AG09319 (cell line): Measurements from ENCODE around the gene PI4KB.

Experiments used
- DNase-seq: peaks from one replicate; pipeline ENCODE4 v3.0.0-alpha.2; 2010; ENCODE audit warnings: low read depth; ENCODE audit errors: extremely low read depth
- TF ChIP-seq, protein P1 (sequence below): IDR thresholded peaks from 2 replicates; pipeline ENCODE4 v1.5.1; 2011; ENCODE audit warnings: low read depth, mild to moderate bottlenecking, inconsistent platforms, low read length, moderate library complexity

PI4KB gene

DNA sequence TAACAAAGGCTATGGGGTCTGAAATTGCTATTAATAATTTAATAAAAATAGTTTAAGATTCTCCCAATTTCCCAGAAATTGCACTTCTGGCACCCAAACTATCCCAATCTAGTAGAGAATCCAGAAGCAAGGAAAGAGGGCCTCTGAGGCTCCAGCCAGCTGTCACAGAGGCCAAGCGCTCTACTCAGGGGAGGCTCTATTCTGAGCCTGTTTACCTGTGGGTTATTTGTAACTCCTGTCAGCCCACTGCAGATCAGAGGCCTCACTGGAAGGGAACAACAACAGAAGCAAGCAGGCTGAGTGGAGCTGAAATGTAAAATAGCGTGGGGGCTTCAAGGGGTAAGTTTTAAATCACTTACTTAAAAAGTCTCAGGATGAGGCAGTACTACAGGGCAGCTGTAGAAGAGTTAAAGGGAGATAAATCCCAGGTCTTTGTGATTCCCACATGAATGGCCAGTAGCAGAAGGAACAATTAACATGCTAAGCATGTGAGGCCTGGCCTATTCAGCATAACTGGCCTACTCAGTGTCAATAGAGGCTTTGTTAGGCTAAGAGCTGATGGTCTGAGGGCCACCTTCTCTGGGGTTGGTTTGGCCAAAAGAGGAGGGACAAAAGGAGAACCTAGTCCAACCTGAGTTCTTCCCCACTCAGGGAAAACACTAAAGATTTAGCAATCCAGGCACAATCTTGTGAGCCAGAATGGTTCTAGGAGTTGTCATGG lies 32.3 kb downstream of the PI4KB start:
- TF ChIP-seq, protein P1, sequence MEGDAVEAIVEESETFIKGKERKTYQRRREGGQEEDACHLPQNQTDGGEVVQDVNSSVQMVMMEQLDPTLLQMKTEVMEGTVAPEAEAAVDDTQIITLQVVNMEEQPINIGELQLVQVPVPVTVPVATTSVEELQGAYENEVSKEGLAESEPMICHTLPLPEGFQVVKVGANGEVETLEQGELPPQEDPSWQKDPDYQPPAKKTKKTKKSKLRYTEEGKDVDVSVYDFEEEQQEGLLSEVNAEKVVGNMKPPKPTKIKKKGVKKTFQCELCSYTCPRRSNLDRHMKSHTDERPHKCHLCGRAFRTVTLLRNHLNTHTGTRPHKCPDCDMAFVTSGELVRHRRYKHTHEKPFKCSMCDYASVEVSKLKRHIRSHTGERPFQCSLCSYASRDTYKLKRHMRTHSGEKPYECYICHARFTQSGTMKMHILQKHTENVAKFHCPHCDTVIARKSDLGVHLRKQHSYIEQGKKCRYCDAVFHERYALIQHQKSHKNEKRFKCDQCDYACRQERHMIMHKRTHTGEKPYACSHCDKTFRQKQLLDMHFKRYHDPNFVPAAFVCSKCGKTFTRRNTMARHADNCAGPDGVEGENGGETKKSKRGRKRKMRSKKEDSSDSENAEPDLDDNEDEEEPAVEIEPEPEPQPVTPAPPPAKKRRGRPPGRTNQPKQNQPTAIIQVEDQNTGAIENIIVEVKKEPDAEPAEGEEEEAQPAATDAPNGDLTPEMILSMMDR = no peak

DNA sequence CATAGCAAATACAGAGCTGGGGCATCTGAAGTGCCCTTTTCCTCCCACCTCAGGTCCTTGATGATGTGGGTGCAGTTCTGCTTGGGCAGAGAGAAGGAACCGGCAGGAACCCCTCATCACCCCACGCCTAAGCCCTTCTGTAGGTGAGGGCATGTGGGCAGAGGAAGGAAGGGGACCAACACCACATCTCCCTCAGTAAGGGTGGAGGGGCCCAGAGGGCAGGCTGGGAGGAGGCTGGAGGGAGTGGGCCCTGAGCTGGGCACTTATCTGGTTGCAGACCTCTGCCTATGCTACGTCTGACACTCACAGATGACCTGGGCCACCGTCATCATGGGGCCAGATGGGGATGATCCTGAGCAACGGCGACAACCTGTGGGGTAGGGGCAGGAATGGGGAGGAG lies 34.1 kb downstream of the PI4KB start:
- TF ChIP-seq, protein P1 = no peak
- no peak for DNase-seq

More for the DNA sequence above, 32.3 kb downstream of the PI4KB start:
- no peak for DNase-seq

DNA sequence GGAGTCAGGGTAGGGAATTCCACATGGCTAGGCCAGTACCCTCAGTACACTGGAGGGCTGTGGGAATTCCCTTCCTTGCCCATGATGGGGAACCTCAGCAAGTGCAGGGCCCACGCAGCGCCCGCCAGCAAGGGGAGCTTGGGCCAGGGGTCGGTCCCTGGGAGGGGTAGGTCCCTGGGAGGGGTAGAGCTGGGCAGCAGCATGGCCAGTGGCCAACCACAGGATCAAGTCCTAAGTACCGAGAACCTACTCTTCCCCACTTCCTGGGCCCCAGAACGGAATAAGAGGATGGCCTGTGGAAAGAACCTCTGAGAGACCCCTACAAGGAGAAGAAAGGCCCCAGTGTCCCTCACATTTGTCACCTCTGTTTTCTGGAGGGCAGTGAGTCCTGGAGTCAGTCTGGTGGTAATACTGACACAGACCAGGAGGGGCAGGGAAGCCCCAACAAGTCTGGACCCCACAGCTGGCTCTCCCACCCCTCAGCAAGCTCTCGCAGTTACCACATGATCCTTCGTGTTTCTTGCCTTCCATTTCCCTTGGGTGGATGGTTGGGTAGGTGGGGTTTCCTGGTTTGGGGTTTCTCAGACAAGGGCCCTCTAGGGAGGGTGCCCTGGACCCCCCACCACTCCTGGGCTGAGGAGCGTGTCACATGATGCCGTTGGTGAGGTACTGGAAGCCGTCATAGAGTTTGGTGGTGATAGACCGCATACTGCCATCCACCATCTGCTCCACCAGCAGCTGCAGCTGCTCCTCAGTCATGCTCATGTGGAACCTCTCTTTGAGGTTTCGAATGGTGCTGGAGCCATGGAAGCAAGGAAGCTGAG lies 34.8 kb downstream of the PI4KB start:
- no peak for DNase-seq
- TF ChIP-seq, protein P1 = no peak; the same call in 1 of the 2 replicates

DNA sequence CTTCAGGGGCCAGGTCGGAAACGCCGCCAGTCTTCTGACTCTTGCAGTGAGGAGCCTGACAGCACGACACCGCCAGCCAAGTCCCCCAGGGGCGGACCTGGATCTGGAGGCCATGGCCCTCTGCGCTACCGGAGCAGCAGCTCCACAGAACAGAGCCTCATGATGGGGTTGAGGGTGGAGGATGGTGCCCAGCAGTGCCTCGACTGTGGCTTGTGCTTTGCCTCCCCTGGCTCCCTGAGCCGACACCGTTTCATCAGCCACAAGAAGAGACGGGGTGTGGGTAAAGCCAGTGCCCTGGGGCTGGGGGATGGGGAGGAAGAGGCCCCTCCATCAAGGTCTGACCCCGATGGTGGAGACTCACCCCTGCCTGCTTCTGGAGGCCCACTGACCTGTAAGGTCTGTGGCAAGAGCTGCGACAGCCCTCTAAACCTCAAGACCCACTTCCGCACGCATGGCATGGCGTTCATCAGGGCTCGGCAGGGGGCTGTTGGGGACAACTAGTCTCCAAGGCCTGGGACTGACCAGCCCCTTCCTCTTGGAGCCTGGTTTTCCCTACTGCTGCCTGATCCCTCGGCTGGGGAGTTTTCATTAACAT lies 36.4 kb downstream of the PI4KB start:
- TF ChIP-seq, protein P1 = no peak
- DNase-seq = no peak

DNA sequence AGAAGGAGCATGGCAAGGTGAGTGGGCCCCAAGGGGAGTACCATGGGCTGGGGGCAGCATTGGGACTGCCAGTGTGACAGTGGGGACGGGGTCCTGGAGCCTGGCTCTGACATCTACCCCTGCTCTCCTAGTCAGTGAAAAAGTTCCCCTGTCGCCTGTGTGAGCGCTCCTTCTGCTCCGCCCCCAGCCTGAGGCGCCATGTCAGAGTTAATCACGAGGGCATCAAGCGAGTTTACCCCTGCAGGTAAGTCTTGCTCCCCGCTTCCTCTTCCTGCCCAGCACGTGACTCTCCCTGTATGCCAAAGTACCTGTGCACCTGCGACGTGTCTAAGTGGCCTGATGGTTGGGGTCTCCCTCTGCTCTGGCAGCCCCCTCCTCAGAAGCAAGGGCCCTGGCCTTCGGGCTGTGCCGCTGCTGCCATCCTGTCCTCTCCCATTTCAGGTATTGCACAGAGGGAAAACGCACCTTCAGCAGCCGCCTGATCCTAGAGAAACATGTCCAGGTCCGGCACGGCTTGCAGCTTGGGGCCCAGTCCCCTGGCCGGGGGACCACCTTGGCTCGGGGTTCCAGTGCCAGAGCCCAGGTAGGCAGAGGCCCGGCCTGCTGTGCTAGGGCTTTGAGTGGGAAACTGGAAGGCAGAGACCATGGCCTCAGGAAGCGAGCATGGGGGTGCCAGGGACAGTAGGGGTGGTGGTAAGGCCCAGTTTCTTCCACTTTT lies 37.1 kb downstream of the PI4KB start:
- no peak for DNase-seq
- TF ChIP-seq, protein P1 = no peak

DNA sequence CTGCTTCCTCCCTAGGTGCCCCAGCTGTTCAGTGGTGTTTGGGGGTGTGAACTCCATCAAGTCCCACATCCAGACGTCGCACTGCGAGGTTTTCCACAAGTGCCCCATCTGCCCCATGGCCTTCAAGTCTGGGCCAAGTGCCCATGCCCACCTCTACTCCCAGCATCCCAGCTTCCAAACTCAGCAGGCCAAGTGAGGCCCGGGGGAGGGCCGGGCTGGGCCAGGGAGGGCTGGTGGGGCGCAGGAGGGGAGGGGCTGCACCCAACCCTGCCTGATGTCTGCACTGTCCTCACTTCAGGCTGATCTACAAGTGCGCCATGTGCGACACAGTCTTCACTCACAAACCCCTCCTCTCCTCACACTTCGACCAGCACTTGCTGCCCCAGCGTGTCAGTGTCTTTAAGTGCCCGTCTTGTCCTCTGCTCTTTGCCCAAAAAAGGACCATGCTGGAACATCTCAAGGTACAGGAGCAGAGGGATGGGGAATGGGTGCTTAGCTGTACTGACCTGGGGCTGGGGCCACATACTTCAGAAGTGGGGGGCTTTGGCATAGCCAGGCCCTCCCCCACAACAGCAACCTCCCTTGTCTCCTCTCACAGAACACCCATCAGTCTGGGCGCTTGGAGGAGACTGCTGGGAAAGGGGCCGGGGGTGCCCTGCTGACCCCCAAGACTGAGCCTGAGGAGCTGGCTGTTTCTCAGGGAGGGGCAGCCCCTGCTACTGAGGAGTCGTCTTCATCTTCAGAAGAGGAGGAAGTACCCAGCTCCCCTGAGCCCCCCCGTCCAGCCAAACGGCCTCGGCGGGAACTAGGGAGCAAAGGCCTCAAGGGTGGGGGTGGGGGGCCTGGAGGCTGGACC lies 37.9 kb downstream of the PI4KB start:
- no peak for DNase-seq
- TF ChIP-seq, protein P1 = no peak
